H1 (cell line): Measurements from ENCODE around the gene ELMO1. TPM values are rescaled to one million over a fixed set of nuclear protein-coding genes. Genes with fewer than 3 reads are reported as not detected.

ENCODE experiments used
- EP300 ChIP-seq, 2 experiments: IDR thresholded peaks; 1 replicate in 1 of 2; 2 replicates in 1 of 2; pipeline ENCODE4 v1.6.1; 2011 to 2012; ENCODE audit warnings: low read depth in 2 of 2, low read length in 2 of 2, mild to moderate bottlenecking in 2 of 2, borderline replicate concordance in 1 of 2, inconsistent platforms in 1 of 2, moderate library complexity in 1 of 2
- SP1 ChIP-seq: IDR thresholded peaks from 2 replicates; pipeline ENCODE4 v1.6.1; 2011; ENCODE audit warnings: low read depth, low read length
- polyA plus RNA-seq, 7 experiments: library from polyadenylated mRNA; depleted of rRNA in 3 of 7; stranded (reverse) in 5 of 7; unstranded in 2 of 7; fragments of >200 nt in 5 of 7; fragments of 200-250 nt in 2 of 7; gene quantifications; 1 replicate in 5 of 7; 2 replicates in 1 of 7; 4 replicates in 1 of 7; pipeline versions ENCODE4 v1.2.1 to v1.2.3, GENCODE V29; 2011 to 2013; ENCODE audit warnings: missing spikeins in 2 of 7, mixed read lengths in 2 of 7
- total RNA-seq: library from RNA; stranded (reverse); fragmentation: NEBNext Ultra II Directional; extraction: Animal tissue kit (Norgen Biotek cat#: 25700); gene quantifications from 2 replicates; pipeline ENCODE4 v1.2.1, GENCODE V29; 2021

Gene ELMO1
- total and polyA plus RNA-seq, 2 of the 8 experiments (the other 6 are each of a cell fraction or from before 2014, with no cell fraction given): 18.4 to 21.0 TPM

GRCh38 chr7:37424521-37424920 is 24.1 kb downstream of the ELMO1 start (continued):
- TF ChIP-seq EP300 (IDR thresholded peaks at IDR 0.05; ENCODE audit: borderline replicate concordance in 1 of 2, low read depth in 2 of 2, low read length in 2 of 2) (no peak), SP1 (no peak)
